K562 (cell line): ENCODE results near the gene PYY.
"Not testable (repeated sequence)": the region's sequence is repeated elsewhere in the genome, so short reads cannot be mapped to it uniquely, and the experiment has no call there.

Experiments used
- ARNT ChIP-seq, 2 experiments: fragments of 450-650 bp; IDR thresholded peaks; 2 replicates each; pipeline ENCODE4 v1.6.1; 2016; ENCODE audit warnings: mild to moderate bottlenecking in 1 of 2
- ASH1L ChIP-seq: fragments of 450-650 bp; IDR thresholded peaks from 2 replicates; pipeline ENCODE4 v1.6.1; 2018; ENCODE audit warnings: borderline replicate concordance, mild to moderate bottlenecking, low read depth; ENCODE audit not compliant: partially characterized antibody
- CTCF ChIP-seq, 3 experiments: IDR thresholded peaks in 2 of 3; conservative IDR thresholded peaks in 1 of 3; 2 replicates each; pipeline ENCODE4 v1.5.1; 2011 to 2012; ENCODE audit warnings: low read length in 3 of 3, mild to moderate bottlenecking in 3 of 3, control low read depth in 2 of 3, improper control_type of control experiment in 1 of 3, inconsistent platforms in 1 of 3, low read depth in 1 of 3, mixed read lengths in 1 of 3, moderate library complexity in 1 of 3; ENCODE audit not compliant: insufficient read depth in 2 of 3
- FOXP1 ChIP-seq: sonication (generic); formaldehyde crosslinking; IDR thresholded peaks from 2 replicates; pipeline ENCODE4 v1.8.0; 2022; ENCODE audit warnings: mild to moderate bottlenecking, missing genetic modification reagents
- FUS ChIP-seq: fragments of 200-400 bp; formaldehyde crosslinking; optimal IDR thresholded peaks from 2 replicates; pipeline ENCODE3; 2017; ENCODE audit warnings: low read depth, low read length
- JUN ChIP-seq, 2 experiments: sonication (generic) in 1 of 2; formaldehyde crosslinking in 1 of 2; IDR thresholded peaks; 2 replicates each; pipeline versions ENCODE4 v1.6.1 to v1.8.0; 2012 to 2022; ENCODE audit warnings: borderline replicate concordance in 2 of 2, mild to moderate bottlenecking in 2 of 2, improper control_type of control experiment in 1 of 2, low read depth in 1 of 2, low read length in 1 of 2, missing genetic modification reagents in 1 of 2
- NFYB ChIP-seq: IDR thresholded peaks from 2 replicates; pipeline ENCODE4 v1.6.1; 2011; ENCODE audit warnings: mild to moderate bottlenecking, moderate library complexity; ENCODE audit not compliant: insufficient read length; ENCODE audit errors: extremely low read depth
- POLR2A ChIP-seq: fragments of 450-650 bp; conservative IDR thresholded peaks from 2 replicates; pipeline ENCODE4 v1.6.1; 2016
- SLC30A9 ChIP-seq: fragments of 250-450 bp; sonication (Bioruptor Pico); IDR thresholded peaks from 2 replicates; pipeline ENCODE4 v1.8.0; 2022; ENCODE audit warnings: mild to moderate bottlenecking, moderate library complexity
- STAG1 ChIP-seq: sonication (generic); formaldehyde crosslinking; IDR thresholded peaks from 2 replicates; pipeline ENCODE4 v1.5.0; 2020; ENCODE audit warnings: missing genetic modification reagents, borderline replicate concordance
- TFE3 ChIP-seq: fragments of 450-650 bp; formaldehyde crosslinking; IDR thresholded peaks from 2 replicates; pipeline ENCODE4 v1.4.0; 2020; ENCODE audit warnings: mild to moderate bottlenecking, mixed read lengths
- USF2 ChIP-seq: sonication (generic); formaldehyde crosslinking; IDR thresholded peaks from 2 replicates; pipeline ENCODE4 v1.5.0; 2020; ENCODE audit warnings: missing genetic modification reagents
- ZNF407 ChIP-seq: fragments of 450-650 bp; IDR thresholded peaks from 2 replicates; pipeline ENCODE4 v1.6.1; 2016; ENCODE audit warnings: low read depth

GRCh38 chr17:43971436-43971835 is 17.7 kb upstream of the PYY start:
- TF ChIP-seq ASH1L; FUS; FOXP1 (CRISPR knock-in tag); ARNT (IDR thresholded peaks at IDR 0.05); ZNF407; NFYB; POLR2A; STAG1; JUN (IDR thresholded peaks at IDR 0.05; ENCODE audit: borderline replicate concordance, low read depth, low read length); JUN (CRISPR knock-in tag; IDR thresholded peaks at IDR 0.05; ENCODE audit: borderline replicate concordance); SLC30A9 (CRISPR knock-in tag); TFE3 (CRISPR knock-in tag); CTCF (IDR thresholded peaks at IDR 0.05 in 2 of 3, conservative IDR thresholded peaks at IDR 0.05 in 1 of 3; ENCODE audit: insufficient read depth in 2 of 3, low read depth in 1 of 3, low read length in 3 of 3); USF2 (CRISPR knock-in tag): not testable (repeated sequence)
